Measurements from ENCODE around the gene MAEA. TPM values are rescaled to one million over a fixed set of nuclear protein-coding genes. Genes with fewer than 3 reads are reported as not detected.

MAEA gene
- total RNA-seq, 1 donor from 2014 or later: 63.2 TPM

GRCh38 chr4:1274871-1275270, 14.8 kb upstream of the MAEA start:
- intact Hi-C loops (cut with DNase I): no loop called here
- no peak for DNase-seq
- no peak overlapping the region for H3K4me3 ChIP-seq
- H3K9me3 ChIP-seq: no peaks in the 10 kb centered on the region
- TF ChIP-seq CTCF (IDR thresholded peaks at IDR 0.05): no peak
- no peaks in the 10 kb centered on the region for H3K4me1 ChIP-seq
- no peaks in the 10 kb centered on the region for H3K36me3 ChIP-seq
- ATAC-seq: no peak
- H3K27ac ChIP-seq: no peak overlapping the region
- H3K27me3 ChIP-seq: no peaks in the 10 kb centered on the region

DNA sequence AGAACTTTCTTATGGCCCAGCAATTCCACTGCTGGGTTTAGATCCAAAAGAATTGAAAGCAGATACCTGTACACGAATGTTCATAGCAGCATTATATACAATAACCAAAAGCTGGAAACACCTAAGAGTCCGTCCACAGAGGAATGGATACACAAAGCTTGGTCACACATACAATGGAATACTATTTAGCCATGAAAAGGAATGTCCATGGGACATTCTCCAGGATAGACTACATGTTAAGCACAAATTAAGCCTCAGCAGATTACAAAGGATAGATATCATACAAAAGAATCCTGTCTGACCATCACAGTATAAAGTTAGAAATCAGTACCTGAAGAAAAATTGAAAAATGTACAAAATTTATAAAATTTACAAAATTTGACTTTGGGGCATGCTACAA, 12.7 kb upstream of the MAEA start:
- no peaks in the 10 kb centered on the region for H3K27me3 ChIP-seq
- H3K36me3 ChIP-seq: no peaks in the 10 kb centered on the region
- no peak for TF ChIP-seq CTCF (IDR thresholded peaks at IDR 0.05)
- no peaks in the 10 kb centered on the region for H3K9me3 ChIP-seq
- ATAC-seq: no peak
- no peak overlapping the region for H3K4me3 ChIP-seq
- DNase-seq: no peak
- intact Hi-C loops (cut with DNase I): no loop called here
- H3K27ac ChIP-seq: no peak overlapping the region
- H3K4me1 ChIP-seq: no peaks in the 10 kb centered on the region

DNA sequence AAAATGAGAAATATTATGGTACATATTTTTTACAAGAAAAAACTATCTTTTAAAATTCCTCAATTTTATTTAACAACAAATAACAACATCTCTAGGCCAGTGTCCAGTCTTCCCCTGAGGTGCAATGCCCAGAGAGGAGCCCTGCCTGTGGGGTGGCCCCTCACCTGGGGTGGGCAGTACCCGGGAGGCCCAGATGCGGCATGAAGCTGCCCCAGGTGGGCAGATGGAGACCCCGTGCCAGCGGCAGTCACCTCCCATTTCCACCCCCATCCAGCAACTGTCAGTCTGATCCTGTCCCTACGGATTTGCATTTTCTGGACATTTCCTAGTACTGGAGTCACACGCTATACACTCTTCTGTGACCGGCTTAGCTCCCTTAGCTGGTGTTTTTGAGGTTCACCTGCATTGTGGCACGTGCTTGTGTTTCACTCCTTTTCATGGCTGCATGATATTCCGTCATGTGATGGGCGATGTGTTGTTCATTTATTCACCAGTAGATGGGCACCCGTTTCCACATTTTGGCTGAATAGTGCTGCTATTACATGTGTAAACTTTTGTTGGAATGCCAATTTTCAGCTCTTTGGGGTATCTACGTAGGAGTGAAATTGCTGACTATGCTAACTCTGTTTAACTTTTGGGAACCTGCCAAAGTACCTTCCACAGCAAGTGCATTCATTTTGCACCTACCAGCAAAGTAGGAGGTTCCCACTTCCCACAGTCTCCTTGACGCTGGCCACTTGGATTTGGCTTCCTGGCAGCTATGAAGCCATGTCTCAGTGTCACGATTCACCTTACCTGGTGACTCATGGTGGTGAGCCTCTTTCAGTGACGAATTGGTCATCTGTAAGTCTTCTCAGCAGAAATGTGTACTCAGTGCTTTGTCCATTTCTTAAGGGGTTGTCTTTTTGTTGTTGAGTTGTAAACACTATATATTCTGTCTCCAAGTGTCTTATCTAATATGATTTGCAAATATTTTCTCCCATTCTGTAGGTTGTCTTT, 11.7 kb upstream of the MAEA start:
- ATAC-seq: no peak
- no peak overlapping the region for H3K4me3 ChIP-seq
- H3K27me3 ChIP-seq: no peaks in the 10 kb centered on the region
- no peak for TF ChIP-seq CTCF (IDR thresholded peaks at IDR 0.05)
- no peak overlapping the region for H3K27ac ChIP-seq
- H3K4me1 ChIP-seq: no peaks in the 10 kb centered on the region
- intact Hi-C loops (cut with DNase I): no loop called here
- H3K9me3 ChIP-seq: no peaks in the 10 kb centered on the region
- DNase-seq: no peak
- no peaks in the 10 kb centered on the region for H3K36me3 ChIP-seq

DNA sequence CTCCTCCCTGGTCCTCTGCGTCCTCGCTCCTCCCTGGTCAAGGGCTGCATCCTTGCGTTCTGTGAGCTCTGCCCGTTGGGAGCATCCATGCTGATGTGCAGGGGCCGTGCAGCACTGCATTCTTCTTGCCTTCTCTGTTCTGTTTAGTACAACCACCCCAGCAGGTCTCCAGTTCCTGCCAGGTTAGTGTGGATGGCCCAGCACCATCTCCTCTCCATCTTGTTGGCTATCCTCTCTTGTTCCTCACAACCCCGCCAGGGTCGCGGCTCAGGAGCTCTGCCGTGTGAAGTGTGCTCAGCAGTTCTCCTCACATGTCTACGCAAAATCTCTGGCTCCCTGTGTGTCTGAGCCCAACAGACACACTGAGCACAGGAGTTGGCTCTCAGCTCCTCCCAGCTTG, 10.4 kb upstream of the MAEA start:
- Histone ChIP-seq H3K27me3 (no peaks in the 10 kb centered on the region), H3K27ac (no peak overlapping the region), H3K4me3 (no peak overlapping the region), H3K9me3 (no peaks in the 10 kb centered on the region), H3K4me1 (no peaks in the 10 kb centered on the region), H3K36me3 (no peaks in the 10 kb centered on the region)
- no peak for ATAC-seq
- no peak for DNase-seq
- intact Hi-C loops (cut with DNase I): no loop called here
- TF ChIP-seq CTCF (IDR thresholded peaks at IDR 0.05): no peak

GRCh38 chr4:1283711-1284110, 6.0 kb upstream of the MAEA start:
- Histone ChIP-seq H3K36me3 (no peaks in the 10 kb centered on the region), H3K9me3 (no peaks in the 10 kb centered on the region), H3K27ac (no peak overlapping the region), H3K4me3 (no peak overlapping the region), H3K4me1 (no peaks in the 10 kb centered on the region), H3K27me3 (no peaks in the 10 kb centered on the region)
- intact Hi-C loops (cut with DNase I): no loop called here
- no peak for DNase-seq
- ATAC-seq: no peak
- TF ChIP-seq CTCF (IDR thresholded peaks at IDR 0.05): no peak

Measured in upper lobe of right lung (tissue), 1 donor.